A172 (cell line): ENCODE data around the gene EVA1A. TPM values are rescaled to one million over a fixed set of nuclear protein-coding genes. Genes with fewer than 3 reads are reported as not detected.

ENCODE experiments used
- DNase-seq: peaks from one replicate; pipeline ENCODE4 v3.0.0-alpha.2; 2015; ENCODE audit warnings: low spot score
- total RNA-seq: library from RNA; depleted of rRNA; stranded (reverse); fragments of >200 nt; shearing (Covaris generic); gene quantifications from 2 replicates; pipeline ENCODE4 v1.2.3, GENCODE V29; 2014

EVA1A gene
- total RNA-seq, 1 experiment from 2014 or later = 38.3 TPM

DNA sequence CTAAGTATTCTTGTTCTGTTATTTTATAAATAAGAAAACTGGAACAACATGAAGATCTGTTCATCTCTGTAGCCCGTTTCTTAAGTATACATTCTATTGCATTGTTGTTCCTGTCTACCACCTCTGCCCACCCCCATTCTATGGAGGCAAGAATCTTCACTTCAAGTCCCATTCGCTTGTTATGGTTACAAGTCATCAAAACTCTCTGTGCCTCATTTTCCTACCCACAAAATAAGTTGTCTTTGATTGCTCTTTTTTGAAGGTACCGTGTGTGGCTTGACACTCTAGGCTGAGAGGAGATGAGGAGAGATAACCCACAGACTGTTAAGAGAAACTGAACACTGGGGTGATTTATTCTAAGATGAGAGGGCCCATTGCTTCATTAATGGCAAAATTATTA lies 2.9 kb upstream of the EVA1A start:
- DNase-seq = no peak

- DNase-seq = no peak
Observed at GRCh38 chr2:75562513-75562864, 1.8 kb upstream of the EVA1A start.

DNA sequence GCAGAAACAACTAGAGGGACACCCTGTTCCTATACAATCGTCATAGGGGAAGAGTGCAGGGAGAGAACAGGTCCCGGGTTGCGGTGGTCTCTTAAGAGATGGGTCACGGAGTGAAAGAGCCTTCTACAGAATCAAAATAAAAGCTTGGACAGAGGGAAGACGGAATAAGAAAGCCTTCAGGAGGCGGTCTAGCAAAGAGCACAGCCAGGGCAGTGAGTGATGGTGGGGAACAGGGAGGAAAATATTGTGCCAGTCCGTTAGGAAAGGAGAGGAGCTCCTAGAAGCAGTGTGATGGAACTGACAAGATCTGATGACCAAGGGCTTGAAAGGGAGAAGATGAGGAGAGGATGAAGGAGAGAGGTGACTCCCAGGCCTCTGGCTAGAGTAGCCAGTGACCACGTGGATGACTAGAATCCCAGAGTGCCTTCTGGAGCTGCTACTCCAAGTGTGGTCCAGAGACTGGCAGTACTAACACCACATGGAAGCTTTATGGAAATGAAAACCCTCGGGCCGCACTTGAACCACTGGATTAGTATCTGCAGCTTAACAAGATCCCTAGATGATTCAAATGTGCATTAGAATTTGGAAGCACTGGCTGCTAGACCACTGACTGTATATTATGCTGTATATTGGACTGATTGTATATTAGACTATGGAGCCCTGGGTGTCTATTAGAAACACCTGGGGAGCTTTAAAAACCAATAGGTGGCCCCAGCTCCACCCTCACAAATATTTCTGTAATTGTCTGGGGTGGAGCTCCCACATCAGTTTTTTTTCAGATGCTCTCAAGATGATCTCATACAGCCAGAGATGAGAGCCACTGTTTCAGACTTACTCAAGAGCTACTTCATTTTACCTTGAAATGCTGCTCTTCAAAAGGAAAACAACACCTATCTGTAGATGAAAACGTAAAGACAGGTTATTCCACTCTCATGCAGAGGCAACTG lies 1.1 kb upstream of the EVA1A start:
- peak; percentile 37 for DNase-seq

DNA sequence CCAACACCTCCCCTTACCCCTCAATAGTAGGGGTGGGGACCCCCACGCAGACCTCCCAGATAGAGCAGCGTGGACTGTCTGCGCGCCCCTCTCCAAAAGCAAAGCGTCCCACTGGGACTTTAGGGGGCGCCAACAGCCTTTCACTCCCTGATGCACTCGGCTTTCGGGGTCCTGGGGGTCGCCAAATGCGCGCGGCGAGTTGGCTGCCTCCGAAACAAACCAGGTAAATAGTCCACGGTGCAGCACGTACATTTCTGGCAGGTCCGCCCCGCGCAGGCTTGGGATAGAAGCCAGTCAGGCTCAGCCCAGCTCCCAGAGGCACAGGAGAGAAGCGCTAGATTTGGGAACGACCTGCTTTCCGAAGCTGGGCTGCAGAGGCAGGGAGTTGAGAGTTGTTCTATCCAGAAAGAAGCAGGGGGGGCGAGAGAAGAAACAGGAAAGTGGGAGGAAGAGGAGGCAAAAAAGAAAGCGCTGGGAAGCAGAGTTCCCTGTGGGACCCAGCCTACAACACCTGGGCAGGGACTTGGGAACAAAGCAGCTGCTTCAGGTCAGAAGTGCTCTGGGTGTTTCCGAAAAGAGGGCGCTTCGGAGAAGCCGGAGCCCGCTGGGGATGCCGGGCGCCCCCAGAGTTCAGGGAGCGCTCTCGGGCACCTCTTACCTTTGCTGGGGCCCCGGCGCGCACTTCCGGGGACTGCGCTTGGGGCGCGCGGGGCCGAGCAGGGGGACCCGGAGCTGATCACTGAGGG lies 544 bp downstream of the EVA1A start:
- DNase-seq = peak; percentile 31

- DNase-seq = no peak
Observed at GRCh38 chr2:75559680-75560021, 1.1 kb downstream of the EVA1A start.

- DNase-seq = peak; percentile 34
Observed at GRCh38 chr2:75558786-75559679, 1.7 kb downstream of the EVA1A start.

GRCh38 chr2:75558136-75558535 lies 2.6 kb downstream of the EVA1A start:
- no peak for DNase-seq

GRCh38 chr2:75557474-75558133 lies 3.1 kb downstream of the EVA1A start:
- DNase-seq = no peak

DNA sequence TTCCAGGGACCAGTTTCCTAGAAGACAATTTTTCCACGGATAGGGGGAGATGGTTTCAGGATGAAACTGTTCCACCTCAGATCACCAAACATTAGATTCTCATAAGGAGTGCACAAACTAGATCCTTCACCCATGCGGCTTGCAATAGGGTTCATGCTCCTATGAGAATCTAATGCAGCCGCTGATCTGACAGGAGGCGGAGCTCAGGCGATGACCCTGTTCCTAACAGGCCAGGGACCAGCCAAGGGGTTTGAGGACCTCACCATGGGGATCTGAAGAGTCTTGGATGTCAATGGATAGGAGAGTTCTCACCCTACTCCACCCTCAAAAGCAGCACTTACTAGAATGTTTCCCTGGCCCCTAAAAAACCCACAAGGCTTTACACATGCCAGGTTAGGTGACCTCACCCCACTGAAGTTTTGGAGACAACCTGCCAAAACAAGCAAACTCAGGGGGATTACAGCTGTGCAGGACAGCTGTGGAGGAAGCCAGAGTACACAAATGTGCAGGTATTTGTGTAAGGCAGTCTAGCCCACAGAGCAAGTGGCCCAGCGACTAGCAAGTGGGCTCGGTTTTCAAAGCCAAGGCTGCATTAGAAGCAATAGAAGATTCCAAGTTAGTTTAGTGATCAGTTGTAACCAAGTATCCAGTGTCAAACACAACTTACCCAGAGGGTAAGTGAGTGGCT lies 3.9 kb downstream of the EVA1A start:
- no peak for DNase-seq

DNA sequence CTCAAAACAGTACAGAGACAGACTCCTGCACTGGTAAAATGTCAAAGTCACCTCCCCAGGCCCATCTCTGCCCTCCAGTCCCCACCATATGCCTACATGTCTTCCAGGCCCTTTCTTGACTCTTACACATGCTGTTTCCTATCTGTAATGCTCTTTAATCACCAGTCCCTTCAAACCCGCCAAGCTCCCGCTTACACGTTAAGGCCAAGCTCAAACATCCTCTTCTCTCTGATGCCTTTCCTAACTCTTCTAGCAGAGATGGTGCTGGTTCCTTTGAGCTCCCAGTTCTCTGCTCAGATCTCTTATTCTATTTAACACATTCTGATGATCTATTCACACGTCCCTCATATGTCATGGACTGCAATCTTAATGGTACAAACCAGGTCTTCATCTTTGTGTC lies 5.0 kb downstream of the EVA1A start:
- DNase-seq = no peak

- DNase-seq = no peak
Observed at GRCh38 chr2:75553935-75554531, 6.7 kb downstream of the EVA1A start.

GRCh38 chr2:75552222-75552621 lies 8.5 kb downstream of the EVA1A start:
- no peak for DNase-seq

- DNase-seq = no peak
Observed at GRCh38 chr2:75551434-75551833, 9.3 kb downstream of the EVA1A start.

- DNase-seq = no peak
Observed at GRCh38 chr2:75549401-75550253, 11.1 kb downstream of the EVA1A start.

DNA sequence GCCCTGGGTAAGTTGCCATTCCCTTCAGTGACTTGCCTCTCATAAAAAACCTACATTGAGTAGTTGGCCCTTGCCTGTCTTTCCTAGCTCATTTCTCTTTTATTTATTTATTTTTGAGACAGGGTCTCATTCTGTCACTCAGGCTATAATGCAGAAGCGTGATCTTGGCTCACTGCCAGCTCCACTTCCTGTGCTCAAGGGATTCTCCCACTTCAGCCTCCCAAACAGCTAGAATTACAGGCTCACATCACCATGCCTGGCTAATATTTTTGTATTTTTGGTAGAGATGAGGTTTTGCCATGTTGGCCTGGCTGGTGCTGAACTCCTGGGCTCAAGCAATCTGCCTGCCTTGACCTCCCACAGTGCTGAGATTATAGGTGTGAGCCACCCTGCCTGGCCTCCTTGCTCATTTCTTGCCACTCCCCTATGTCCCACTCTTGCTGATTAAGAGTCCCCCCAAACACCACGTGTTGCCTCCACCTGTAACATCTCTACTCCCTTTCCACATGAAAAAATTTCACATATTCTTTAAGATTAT lies 12.6 kb downstream of the EVA1A start:
- peak; percentile 45 for DNase-seq

GRCh38 chr2:75547345-75548035 lies 13.2 kb downstream of the EVA1A start:
- peak; percentile 80 for DNase-seq

- no peak for DNase-seq
Observed at GRCh38 chr2:75545922-75546321, 14.8 kb downstream of the EVA1A start.

GRCh38 chr2:75545387-75545786 lies 15.4 kb downstream of the EVA1A start:
- DNase-seq = no peak

DNA sequence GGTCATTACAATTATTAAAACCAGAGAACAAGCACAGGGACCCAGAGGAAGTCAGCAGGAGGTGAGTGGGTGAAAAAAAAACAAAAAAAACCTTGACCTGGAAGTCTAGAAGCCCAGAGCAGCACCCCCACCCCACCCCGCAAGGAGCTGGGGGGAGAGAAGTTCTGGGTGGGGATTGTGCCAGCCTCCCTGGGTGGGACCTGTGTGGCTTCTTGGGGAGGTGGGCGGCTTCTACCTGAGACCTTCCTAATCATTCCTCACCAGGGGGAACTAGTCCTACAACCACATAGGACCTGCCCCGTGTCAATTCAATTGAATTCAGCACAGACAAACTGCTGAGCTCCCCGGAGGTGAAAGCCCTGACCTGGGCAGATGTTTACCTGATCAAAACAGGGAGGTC lies 17.3 kb downstream of the EVA1A start:
- DNase-seq = no peak
